Measurements from ENCODE around the gene AP3S1.
A peak's percentile ranks its signal among the peaks of the same experiment; 100 is the strongest.

AP3S1 gene

GRCh38 chr5:115829913-115830312 is 11.8 kb upstream of the AP3S1 start:
- TF ChIP-seq CTCF (IDR thresholded peaks at IDR 0.05): no peak

- TF ChIP-seq CTCF (IDR thresholded peaks at IDR 0.05): peak; percentile 94
These were observed 10.5 kb upstream of the AP3S1 start for GRCh38 chr5:115831163-115831768.

GRCh38 chr5:115835481-115835880 is 6.3 kb upstream of the AP3S1 start:
- TF ChIP-seq CTCF (IDR thresholded peaks at IDR 0.05): no peak

- TF ChIP-seq CTCF (IDR thresholded peaks at IDR 0.05): peak; percentile 53; the same call in 1 of the 2 replicates
These were observed 2.7 kb upstream of the AP3S1 start for GRCh38 chr5:115838885-115839518.

GRCh38 chr5:115840873-115841272 is 862 bp upstream of the AP3S1 start:
- TF ChIP-seq CTCF (IDR thresholded peaks at IDR 0.05): no peak

GRCh38 chr5:115842089-115842935 is 577 bp downstream of the AP3S1 start:
- no peak for TF ChIP-seq CTCF (IDR thresholded peaks at IDR 0.05)

- no peak for TF ChIP-seq CTCF (IDR thresholded peaks at IDR 0.05)
These were observed 1.2 kb downstream of the AP3S1 start for GRCh38 chr5:115842952-115843351.

All from LNCAP (cell line).